Activated T-helper 2 cell treated with anti-CD3 and anti-CD28 coated beads, Interferon-gamma antibody, Interleukin-2, Interleukin-4, amounts not matched to agents 10 μg/mL and 5 μg/mL and 100 μg/mL, durations not matched to agents 14 hours and 24 hours and 36 hours (primary cell): ENCODE data around the gene ANKS1A. TPM values are rescaled to one million over a fixed set of nuclear protein-coding genes. Genes with fewer than 3 reads are reported as not detected.

Experiments
- DNase-seq: peaks from one replicate; pipeline ENCODE4 v3.0.0; 2021; ENCODE audit warnings: low spot score
- H3K27ac Mint-ChIP-seq: one replicate; pipeline ENCODE4 v1.8.0; 2021; ENCODE audit warnings: mixed read lengths
- H3K27me3 Mint-ChIP-seq: one replicate; pipeline ENCODE4 v1.8.0; 2021; ENCODE audit warnings: low read depth, mixed read lengths
- H3K36me3 Mint-ChIP-seq: one replicate; pipeline ENCODE4 v1.8.0; 2021; ENCODE audit warnings: low read depth, mixed read lengths
- H3K4me1 Mint-ChIP-seq: one replicate; pipeline ENCODE4 v1.8.0; 2021; ENCODE audit warnings: low read depth, mixed read lengths
- H3K4me3 Mint-ChIP-seq: one replicate; pipeline ENCODE4 v1.8.0; 2021; ENCODE audit warnings: low read depth, mild to moderate bottlenecking, moderate library complexity, mixed read lengths
- H3K9me3 Mint-ChIP-seq: one replicate; pipeline ENCODE4 v1.8.0; 2021; ENCODE audit warnings: mixed read lengths
- intact Hi-C: fragments of 100-400 bp; cut with micrococcal nuclease; formaldehyde crosslinking; loops from one replicate; pipeline ENCODE4 v1.15.1; 2023
- total RNA-seq: library from RNA; stranded (reverse); gene quantifications from 2 replicates; pipeline ENCODE4 v1.2.3, GENCODE V29; 2022

ANKS1A gene
- total RNA-seq, 1 donor from 2014 or later = 7.3 TPM

- no peak for DNase-seq
- no peaks in the 10 kb centered on the region for H3K9me3 Mint-ChIP-seq
- H3K27me3 Mint-ChIP-seq = no peaks in the 10 kb centered on the region
- H3K36me3 Mint-ChIP-seq = no peaks in the 10 kb centered on the region
- H3K27ac Mint-ChIP-seq = no peak overlapping the region
- no peaks in the 10 kb centered on the region for H3K4me1 Mint-ChIP-seq
- intact Hi-C loops = no loop called here
- H3K4me3 Mint-ChIP-seq = no peak overlapping the region
Observed at GRCh38 chr6:35078226-35078850, 189.3 kb downstream of the ANKS1A start.

- no peaks in the 10 kb centered on the region for H3K27me3 Mint-ChIP-seq
- intact Hi-C loops = no loop called here
- H3K4me1 Mint-ChIP-seq = no peaks in the 10 kb centered on the region
- no peak overlapping the region for H3K4me3 Mint-ChIP-seq
- no peak for DNase-seq
- no peaks in the 10 kb centered on the region for H3K9me3 Mint-ChIP-seq
- H3K36me3 Mint-ChIP-seq = no peaks in the 10 kb centered on the region
- no peak overlapping the region for H3K27ac Mint-ChIP-seq
Observed at GRCh38 chr6:35078896-35079295, 189.8 kb downstream of the ANKS1A start.

- no peaks in the 10 kb centered on the region for H3K27me3 Mint-ChIP-seq
Observed at GRCh38 chr6:35079311-35080000, 190.4 kb downstream of the ANKS1A start.

GRCh38 chr6:35080016-35080680 is 191.1 kb downstream of the ANKS1A start:
- Mint-ChIP-seq H3K4me1 (no peaks in the 10 kb centered on the region), H3K36me3 (no peaks in the 10 kb centered on the region), H3K27me3 (no peaks in the 10 kb centered on the region), H3K9me3 (no peaks in the 10 kb centered on the region), H3K27ac (no peak overlapping the region), H3K4me3 (no peak overlapping the region)
- intact Hi-C loops = no loop called here
- DNase-seq = no peak

More at GRCh38 chr6:35079311-35080000, 190.4 kb downstream of the ANKS1A start:
- Mint-ChIP-seq H3K4me3 (no peak overlapping the region), H3K4me1 (no peaks in the 10 kb centered on the region), H3K36me3 (no peaks in the 10 kb centered on the region), H3K27ac (no peak overlapping the region), H3K9me3 (no peaks in the 10 kb centered on the region)
- DNase-seq = no peak
- intact Hi-C loops = no loop called here

- H3K4me1 Mint-ChIP-seq = no peaks in the 10 kb centered on the region
- intact Hi-C loops = no loop called here
- no peaks in the 10 kb centered on the region for H3K9me3 Mint-ChIP-seq
- no peak overlapping the region for H3K4me3 Mint-ChIP-seq
- H3K27me3 Mint-ChIP-seq = no peaks in the 10 kb centered on the region
- H3K36me3 Mint-ChIP-seq = no peaks in the 10 kb centered on the region
- no peak overlapping the region for H3K27ac Mint-ChIP-seq
- DNase-seq = no peak
Observed at GRCh38 chr6:35080821-35081425, 191.9 kb downstream of the ANKS1A start.

- Mint-ChIP-seq H3K27ac (no peak overlapping the region), H3K4me1 (no peaks in the 10 kb centered on the region), H3K9me3 (no peaks in the 10 kb centered on the region), H3K36me3 (no peaks in the 10 kb centered on the region), H3K4me3 (no peak overlapping the region), H3K27me3 (no peaks in the 10 kb centered on the region)
- DNase-seq = no peak
- intact Hi-C loops = no loop called here
Observed at GRCh38 chr6:35081426-35081851, 192.4 kb downstream of the ANKS1A start.

GRCh38 chr6:35082046-35082732 is 193.1 kb downstream of the ANKS1A start:
- no peaks in the 10 kb centered on the region for H3K4me1 Mint-ChIP-seq

GRCh38 chr6:35082733-35083403 is 193.8 kb downstream of the ANKS1A start:
- Mint-ChIP-seq H3K9me3 (no peaks in the 10 kb centered on the region), H3K36me3 (no peaks in the 10 kb centered on the region), H3K4me3 (no peak overlapping the region), H3K27me3 (no peaks in the 10 kb centered on the region), H3K27ac (no peak overlapping the region), H3K4me1 (no peaks in the 10 kb centered on the region)
- intact Hi-C loops = no loop called here
- no peak for DNase-seq

More at GRCh38 chr6:35082046-35082732, 193.1 kb downstream of the ANKS1A start:
- Mint-ChIP-seq H3K9me3 (no peaks in the 10 kb centered on the region), H3K4me3 (no peak overlapping the region), H3K27ac (no peak overlapping the region), H3K27me3 (no peaks in the 10 kb centered on the region), H3K36me3 (no peaks in the 10 kb centered on the region)
- DNase-seq = no peak
- intact Hi-C loops = no loop called here

GRCh38 chr6:35083507-35083906 is 194.5 kb downstream of the ANKS1A start:
- Mint-ChIP-seq H3K27ac (no peak overlapping the region), H3K9me3 (no peaks in the 10 kb centered on the region), H3K4me3 (no peak overlapping the region), H3K36me3 (no peaks in the 10 kb centered on the region), H3K4me1 (no peaks in the 10 kb centered on the region), H3K27me3 (no peaks in the 10 kb centered on the region)
- no peak for DNase-seq
- intact Hi-C loops = no loop called here

- Mint-ChIP-seq H3K27ac (no peak overlapping the region), H3K27me3 (no peaks in the 10 kb centered on the region), H3K36me3 (no peaks in the 10 kb centered on the region), H3K4me1 (no peaks in the 10 kb centered on the region), H3K9me3 (no peaks in the 10 kb centered on the region), H3K4me3 (no peak overlapping the region)
- intact Hi-C loops = no loop called here
- DNase-seq = no peak
Observed at GRCh38 chr6:35084041-35084491, 195.0 kb downstream of the ANKS1A start.

- Mint-ChIP-seq H3K9me3 (no peaks in the 10 kb centered on the region), H3K27me3 (no peaks in the 10 kb centered on the region), H3K27ac (no peak overlapping the region), H3K36me3 (no peaks in the 10 kb centered on the region), H3K4me3 (no peak overlapping the region), H3K4me1 (no peaks in the 10 kb centered on the region)
- intact Hi-C loops = no loop called here
- DNase-seq = no peak
Observed at GRCh38 chr6:35084511-35085203, 195.6 kb downstream of the ANKS1A start.
